DOHH2 (cell line): Measurements from ENCODE around the gene RANBP3.

Experiments used
- H3F3A ChIP-seq: fragments of 200-600 bp; sonication (generic), shearing (Covaris generic); 2 replicates; pipeline ENCODE4 v1.6.0; 2016; ENCODE audit warnings: antibody characterized with exemption, mild to moderate bottlenecking; ENCODE audit not compliant: control insufficient read depth, insufficient read depth
- H3K27ac ChIP-seq: fragments of 200-600 bp; sonication (generic); 2 replicates; pipeline ENCODE4 v1.5.1; 2014; ENCODE audit warnings: low read depth, mild to moderate bottlenecking, low read length, moderate library complexity
- H3K27me3 ChIP-seq: fragments of 200-600 bp; sonication (generic); 2 replicates; pipeline ENCODE4 v1.6.1; 2014; ENCODE audit warnings: mild to moderate bottlenecking, low read length, mixed read lengths; ENCODE audit not compliant: control insufficient read depth
- H3K36me3 ChIP-seq: fragments of 200-600 bp; sonication (generic); 2 replicates; pipeline ENCODE4 v1.6.1; 2014; ENCODE audit warnings: mild to moderate bottlenecking, low read length, moderate library complexity, mixed read lengths; ENCODE audit not compliant: control insufficient read depth
- H3K4me1 ChIP-seq: fragments of 200-600 bp; sonication (generic); 2 replicates; pipeline ENCODE4 v1.6.1; 2014; ENCODE audit warnings: mild to moderate bottlenecking, low read length, mixed read lengths; ENCODE audit not compliant: control insufficient read depth
- H3K4me2 ChIP-seq: fragments of 200-600 bp; sonication (generic); 2 replicates; pipeline ENCODE4 v1.6.0; 2014; ENCODE audit warnings: mild to moderate bottlenecking, low read length, moderate library complexity
- H3K4me3 ChIP-seq: fragments of 200-600 bp; sonication (generic); 2 replicates; pipeline ENCODE4 v1.5.1; 2014; ENCODE audit warnings: mild to moderate bottlenecking, low read length, mixed read lengths
- H3K79me2 ChIP-seq: fragments of 200-600 bp; sonication (generic); 2 replicates; pipeline ENCODE4 v1.6.1; 2014; ENCODE audit warnings: mild to moderate bottlenecking, low read length, mixed read lengths; ENCODE audit not compliant: control insufficient read depth
- H3K9me2 ChIP-seq: fragments of 200-600 bp; sonication (generic); replicated peaks from 2 replicates; pipeline ENCODE4 v1.6.1; 2014; ENCODE audit warnings: mild to moderate bottlenecking, low read length, mixed read lengths; ENCODE audit not compliant: control insufficient read depth
- H3K9me3 ChIP-seq: fragments of 200-600 bp; sonication (generic); 2 replicates; pipeline ENCODE4 v1.6.1; 2014; ENCODE audit warnings: antibody characterized with exemption, low read length, mixed read lengths; ENCODE audit not compliant: control insufficient read depth, insufficient read depth
- H4K20me1 ChIP-seq: fragments of 200-600 bp; sonication (generic); 2 replicates; pipeline ENCODE4 v1.6.0; 2014; ENCODE audit warnings: low read depth, mild to moderate bottlenecking, antibody characterized with exemption, low read length, moderate library complexity; ENCODE audit not compliant: control insufficient read depth, insufficient read depth
- EZH2phosphoT487 ChIP-seq: fragments of 200-600 bp; sonication (generic); IDR thresholded peaks from 2 replicates; pipeline ENCODE4 v1.6.1; 2017; ENCODE audit warnings: borderline replicate concordance, mild to moderate bottlenecking, antibody characterized with exemption, low read length, moderate library complexity, mixed read lengths
- TF ChIP-seq, protein P1 (sequence below): fragments of 200-600 bp; sonication (generic); IDR thresholded peaks from one replicate; pipeline ENCODE4 v1.5.1; 2014; ENCODE audit warnings: antibody characterized with exemption, mild to moderate bottlenecking, low read depth, low read length; ENCODE audit not compliant: poor library complexity, severe bottlenecking

RANBP3 gene

GRCh38 chr19:5973376-5973775 is 4.6 kb downstream of the RANBP3 start:
- no peak overlapping the region for H3K4me2 ChIP-seq
- TF ChIP-seq, protein P1, sequence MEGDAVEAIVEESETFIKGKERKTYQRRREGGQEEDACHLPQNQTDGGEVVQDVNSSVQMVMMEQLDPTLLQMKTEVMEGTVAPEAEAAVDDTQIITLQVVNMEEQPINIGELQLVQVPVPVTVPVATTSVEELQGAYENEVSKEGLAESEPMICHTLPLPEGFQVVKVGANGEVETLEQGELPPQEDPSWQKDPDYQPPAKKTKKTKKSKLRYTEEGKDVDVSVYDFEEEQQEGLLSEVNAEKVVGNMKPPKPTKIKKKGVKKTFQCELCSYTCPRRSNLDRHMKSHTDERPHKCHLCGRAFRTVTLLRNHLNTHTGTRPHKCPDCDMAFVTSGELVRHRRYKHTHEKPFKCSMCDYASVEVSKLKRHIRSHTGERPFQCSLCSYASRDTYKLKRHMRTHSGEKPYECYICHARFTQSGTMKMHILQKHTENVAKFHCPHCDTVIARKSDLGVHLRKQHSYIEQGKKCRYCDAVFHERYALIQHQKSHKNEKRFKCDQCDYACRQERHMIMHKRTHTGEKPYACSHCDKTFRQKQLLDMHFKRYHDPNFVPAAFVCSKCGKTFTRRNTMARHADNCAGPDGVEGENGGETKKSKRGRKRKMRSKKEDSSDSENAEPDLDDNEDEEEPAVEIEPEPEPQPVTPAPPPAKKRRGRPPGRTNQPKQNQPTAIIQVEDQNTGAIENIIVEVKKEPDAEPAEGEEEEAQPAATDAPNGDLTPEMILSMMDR: no peak
- TF ChIP-seq EZH2phosphoT487: no peak
- H3F3A ChIP-seq: no peaks in the 10 kb centered on the region
- peaks cover 98% of the 10 kb centered on the region for H3K79me2 ChIP-seq
- no peaks in the 10 kb centered on the region for H3K9me3 ChIP-seq
- H3K9me2 ChIP-seq: no peaks in the 10 kb centered on the region
- H4K20me1 ChIP-seq: peaks cover 26% of the 10 kb centered on the region
- H3K4me3 ChIP-seq: no peak overlapping the region
- peaks cover 40% of the 10 kb centered on the region for H3K4me1 ChIP-seq
- no peak overlapping the region for H3K27ac ChIP-seq
- H3K27me3 ChIP-seq: no peaks in the 10 kb centered on the region
- H3K36me3 ChIP-seq: peaks cover 55% of the 10 kb centered on the region

DNA sequence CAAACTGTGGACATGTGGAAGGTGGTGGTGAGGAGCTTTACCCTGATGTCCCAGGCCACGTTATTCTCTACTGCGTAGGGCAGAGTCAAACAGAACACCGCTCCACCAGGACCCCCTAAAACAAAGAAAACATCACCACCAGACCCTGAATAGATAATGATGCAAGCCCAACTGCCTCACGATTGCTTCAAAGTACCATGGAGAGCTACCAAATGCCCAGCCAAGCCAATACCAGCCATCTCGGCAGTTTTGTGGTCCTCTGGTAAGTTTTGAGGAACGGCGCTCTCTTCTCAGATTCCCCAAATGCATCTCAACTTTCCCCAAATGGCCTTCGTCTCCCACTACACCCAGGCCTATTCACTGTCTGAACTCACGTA is 5.6 kb downstream of the RANBP3 start:
- Histone ChIP-seq H3F3A (no peaks in the 10 kb centered on the region), H3K27me3 (no peaks in the 10 kb centered on the region), H3K4me1 (peaks cover 49% of the 10 kb centered on the region), H3K9me2 (no peaks in the 10 kb centered on the region), H3K4me3 (no peak overlapping the region), H3K9me3 (no peaks in the 10 kb centered on the region), H4K20me1 (peaks cover 34% of the 10 kb centered on the region), H3K4me2 (no peak overlapping the region), H3K79me2 (peaks cover 100% of the 10 kb centered on the region), H3K36me3 (peaks cover 63% of the 10 kb centered on the region), H3K27ac (no peak overlapping the region)
- TF ChIP-seq EZH2phosphoT487: no peak
- TF ChIP-seq, protein P1: no peak

GRCh38 chr19:5971714-5972354 is 6.1 kb downstream of the RANBP3 start:
- H3K4me3 ChIP-seq: no peak overlapping the region
- H3K9me2 ChIP-seq: no peaks in the 10 kb centered on the region
- H3K9me3 ChIP-seq: no peaks in the 10 kb centered on the region
- no peaks in the 10 kb centered on the region for H3F3A ChIP-seq
- H3K36me3 ChIP-seq: peaks cover 63% of the 10 kb centered on the region
- H3K27ac ChIP-seq: no peak overlapping the region
- H3K4me2 ChIP-seq: no peak overlapping the region
- no peak for TF ChIP-seq EZH2phosphoT487
- TF ChIP-seq, protein P1: no peak
- no peaks in the 10 kb centered on the region for H3K27me3 ChIP-seq
- peaks cover 46% of the 10 kb centered on the region for H3K4me1 ChIP-seq
- H4K20me1 ChIP-seq: peaks cover 35% of the 10 kb centered on the region
- peaks cover 100% of the 10 kb centered on the region for H3K79me2 ChIP-seq

- H3K4me2 ChIP-seq: no peak overlapping the region
- H3K36me3 ChIP-seq: peaks cover 63% of the 10 kb centered on the region
- no peaks in the 10 kb centered on the region for H3K9me2 ChIP-seq
- H4K20me1 ChIP-seq: peaks cover 40% of the 10 kb centered on the region
- H3K79me2 ChIP-seq: peaks cover 100% of the 10 kb centered on the region
- no peak for TF ChIP-seq EZH2phosphoT487
- TF ChIP-seq, protein P1: no peak
- no peaks in the 10 kb centered on the region for H3F3A ChIP-seq
- no peak overlapping the region for H3K4me3 ChIP-seq
- no peaks in the 10 kb centered on the region for H3K27me3 ChIP-seq
- no peak overlapping the region for H3K27ac ChIP-seq
- H3K9me3 ChIP-seq: no peaks in the 10 kb centered on the region
- H3K4me1 ChIP-seq: peaks cover 23% of the 10 kb centered on the region
Observed at GRCh38 chr19:5969476-5969875, 8.5 kb downstream of the RANBP3 start.
